ENCODE results near the gene SPCS2. TPM values are rescaled to one million over a fixed set of nuclear protein-coding genes. Genes with fewer than 3 reads are reported as not detected.

The SPCS2 gene
- 100 to 1,000 TPM; 145 to 159 TPM for total RNA-seq

DNA sequence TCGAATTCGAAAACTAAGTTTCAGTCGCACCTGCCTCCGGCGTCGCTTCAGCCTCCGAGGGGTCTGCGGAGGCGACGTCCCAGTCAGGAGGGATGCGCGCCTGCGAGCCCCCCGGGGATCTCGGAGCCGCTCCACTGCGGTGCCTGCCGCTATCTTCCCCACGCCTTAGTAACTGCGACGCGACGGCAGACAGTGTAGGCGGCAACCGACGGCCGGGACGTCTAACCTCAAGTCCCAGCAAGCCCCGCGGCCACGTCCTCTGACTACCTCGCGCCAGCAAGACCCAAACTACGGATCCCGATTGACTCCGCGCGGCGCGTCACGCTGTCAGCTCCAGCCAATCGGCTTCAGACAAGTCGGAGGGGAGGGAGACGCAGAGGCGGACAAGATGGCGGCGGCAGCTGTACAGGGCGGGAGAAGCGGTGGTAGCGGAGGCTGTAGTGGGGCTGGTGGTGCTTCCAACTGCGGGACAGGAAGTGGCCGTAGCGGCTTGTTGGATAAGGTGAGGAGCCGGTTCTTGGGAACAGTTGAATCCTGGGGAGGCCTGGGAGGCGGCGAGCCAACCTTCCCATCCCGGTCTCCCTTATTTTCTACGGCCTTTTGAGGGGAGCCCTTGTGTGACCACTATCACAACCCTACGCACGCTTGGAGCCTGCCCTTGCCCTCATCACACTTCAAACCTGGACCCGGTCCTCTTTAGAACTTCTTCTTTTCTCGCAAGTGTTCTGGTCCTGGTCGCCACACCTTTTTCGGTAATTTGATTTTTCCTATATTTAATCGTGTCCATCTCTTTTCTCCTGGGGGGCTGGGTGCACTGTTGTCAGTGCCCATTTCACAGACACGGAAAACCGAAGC, at the start of gene SPCS2, which contains the start of gene XRRA1:
SPCS2 (plus strand) TSS at position 369 of the 855 bp plus-strand sequence; CDS start at position 389, 20 bp downstream.
XRRA1 (minus strand) TSS at position 194 of the 855 bp plus-strand sequence. CDS start 8,213 bp downstream, outside the sequence.
- CTCF ChIA-PET: interaction anchor here (0.9 kb wide), 1 partner anchor 9 kb away, joined by 3 read pairs; no protein-coding TSS in a partner anchor
- POLR2A ChIA-PET: interaction anchor here (0.6 to 1.4 kb wide), 4 partner anchors 15 to 199 kb away, joined by 3 to 6 read pairs (median 4); no protein-coding TSS in a partner anchor

DNA sequence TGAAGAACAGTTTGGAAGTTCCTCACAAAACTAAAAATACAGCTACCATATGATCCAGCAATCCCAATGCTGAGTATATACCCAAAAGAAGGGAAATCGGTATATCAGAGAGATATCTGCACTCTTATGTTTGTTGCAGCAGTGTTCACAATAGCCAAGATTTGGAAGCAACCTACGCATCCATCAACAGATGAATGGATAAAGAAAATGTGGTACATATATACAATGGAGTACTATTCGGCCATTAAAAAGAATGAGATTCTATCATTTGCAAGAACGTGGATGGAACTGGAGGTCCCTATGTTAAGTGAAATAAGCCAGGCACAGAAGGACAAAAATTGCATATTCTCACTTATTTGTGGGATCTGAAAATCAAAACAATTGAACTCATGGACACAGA, 46.7 kb upstream of the SPCS2 start:
- ChIA-PET POLR2A (no interaction called here), CTCF (no interaction called here)

DNA sequence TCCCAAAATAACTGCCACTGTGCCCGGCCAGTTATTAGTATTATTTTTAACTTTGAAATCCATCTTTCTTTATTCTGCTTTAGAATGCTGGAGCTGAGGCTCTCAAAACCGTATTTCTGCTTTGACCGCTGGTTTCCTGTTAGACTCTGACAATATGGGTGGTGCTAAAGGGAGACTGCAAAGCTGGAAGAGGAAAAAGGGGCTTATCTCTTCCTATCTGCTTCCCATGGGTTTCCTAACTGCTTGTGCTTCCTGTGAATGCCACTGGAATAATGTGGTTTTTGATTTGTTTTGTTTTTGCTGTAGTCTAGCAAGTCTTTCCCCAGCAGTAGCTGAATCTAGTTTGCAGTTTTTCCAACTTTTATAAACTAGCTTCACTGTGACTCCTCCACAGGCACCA, 43.7 kb upstream of the SPCS2 start:
- CTCF ChIA-PET: no interaction called here
- POLR2A ChIA-PET: no interaction called here

DNA sequence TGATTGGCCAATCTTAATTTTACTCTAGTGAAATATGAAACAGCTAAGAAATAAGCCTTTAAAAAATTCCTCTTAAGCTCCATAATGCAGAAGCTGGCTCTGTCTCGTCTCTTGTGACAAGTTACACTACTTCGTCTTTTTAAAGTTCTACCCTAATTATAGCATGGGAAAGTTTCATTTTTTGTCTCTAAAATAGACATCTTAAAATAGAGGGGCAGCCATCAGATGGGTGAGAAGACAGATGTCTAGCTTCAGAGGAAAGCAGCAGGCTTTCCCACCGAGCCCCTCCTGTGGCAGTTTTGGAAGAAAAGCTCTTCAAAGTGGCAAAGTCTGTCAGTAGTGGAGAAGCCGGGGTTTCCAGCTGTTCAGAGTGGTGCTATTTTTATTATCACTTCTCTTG, 39.7 kb upstream of the SPCS2 start:
- ChIA-PET POLR2A (no interaction called here), CTCF (no interaction called here)

DNA sequence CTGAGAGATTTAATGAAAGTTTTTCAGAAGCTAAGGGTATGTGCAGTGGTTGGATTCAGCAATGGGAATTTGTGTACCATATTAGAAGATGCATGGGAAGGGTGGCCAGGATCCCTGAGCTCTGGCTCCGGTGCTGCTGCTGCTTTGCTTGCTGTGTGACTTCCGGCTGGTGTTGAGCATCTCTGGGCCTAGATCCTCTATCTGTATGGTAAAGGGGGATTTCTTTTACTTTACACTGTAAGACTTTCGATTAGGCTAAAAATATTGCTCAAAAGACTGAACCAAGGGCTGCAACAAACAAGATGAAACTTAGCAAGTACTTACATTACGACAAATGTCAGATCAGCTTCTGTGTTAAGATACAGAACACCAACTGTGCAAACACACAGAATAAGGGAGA, 39.3 kb upstream of the SPCS2 start:
- POLR2A ChIA-PET: no interaction called here
- CTCF ChIA-PET: no interaction called here

DNA sequence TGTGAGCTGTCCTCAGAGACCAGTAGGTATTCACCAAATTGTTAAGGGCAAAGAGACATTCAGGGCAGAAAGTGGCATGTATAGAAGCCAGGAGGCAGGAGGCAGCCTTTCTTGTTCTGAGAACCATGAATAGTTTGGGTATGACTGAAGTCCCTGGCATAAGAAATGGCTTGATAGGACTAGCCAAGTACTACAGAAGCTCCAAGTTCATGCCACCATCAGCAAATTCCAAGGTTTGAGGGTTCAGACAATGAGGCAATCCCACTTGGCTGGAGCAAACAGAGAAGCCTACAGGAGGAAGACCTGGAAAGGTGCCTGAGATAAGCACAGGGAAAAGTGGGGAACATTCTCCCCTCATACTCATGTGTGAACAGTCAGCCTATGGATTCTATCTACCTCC, 25.9 kb upstream of the SPCS2 start:
- ChIA-PET CTCF (interaction anchor here (0.5 to 0.6 kb wide), 2 partner anchors 406 to 1442 kb away, joined by 3 to 6 read pairs; no protein-coding TSS in a partner anchor), POLR2A (interaction anchor here (0.5 kb wide), 1 partner anchor 446 kb away, joined by 5 read pairs; no protein-coding TSS in a partner anchor)

DNA sequence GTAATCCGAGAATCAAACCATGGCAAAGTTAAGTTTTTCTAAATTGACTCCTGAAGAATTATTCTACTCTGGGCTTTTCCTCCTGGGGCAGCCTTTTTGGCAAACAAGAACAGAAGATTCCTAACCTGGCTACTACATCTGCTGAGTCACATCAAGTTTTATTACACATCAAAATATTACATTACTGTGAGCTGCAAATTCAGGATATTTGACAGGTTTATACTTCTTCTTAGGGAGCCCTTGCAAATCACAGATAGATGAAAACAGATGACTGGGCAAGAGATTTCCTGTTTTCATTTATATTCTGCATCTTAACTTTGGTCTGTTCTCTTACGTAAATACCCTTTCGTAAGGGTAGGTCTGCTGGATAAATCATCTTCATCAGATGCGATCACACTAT, 23.8 kb upstream of the SPCS2 start:
- ChIA-PET POLR2A (no interaction called here), CTCF (interaction anchor here (1.4 to 2.0 kb wide), 2 partner anchors 280 to 323 kb away, joined by 4 to 5 read pairs; no protein-coding TSS in a partner anchor)

DNA sequence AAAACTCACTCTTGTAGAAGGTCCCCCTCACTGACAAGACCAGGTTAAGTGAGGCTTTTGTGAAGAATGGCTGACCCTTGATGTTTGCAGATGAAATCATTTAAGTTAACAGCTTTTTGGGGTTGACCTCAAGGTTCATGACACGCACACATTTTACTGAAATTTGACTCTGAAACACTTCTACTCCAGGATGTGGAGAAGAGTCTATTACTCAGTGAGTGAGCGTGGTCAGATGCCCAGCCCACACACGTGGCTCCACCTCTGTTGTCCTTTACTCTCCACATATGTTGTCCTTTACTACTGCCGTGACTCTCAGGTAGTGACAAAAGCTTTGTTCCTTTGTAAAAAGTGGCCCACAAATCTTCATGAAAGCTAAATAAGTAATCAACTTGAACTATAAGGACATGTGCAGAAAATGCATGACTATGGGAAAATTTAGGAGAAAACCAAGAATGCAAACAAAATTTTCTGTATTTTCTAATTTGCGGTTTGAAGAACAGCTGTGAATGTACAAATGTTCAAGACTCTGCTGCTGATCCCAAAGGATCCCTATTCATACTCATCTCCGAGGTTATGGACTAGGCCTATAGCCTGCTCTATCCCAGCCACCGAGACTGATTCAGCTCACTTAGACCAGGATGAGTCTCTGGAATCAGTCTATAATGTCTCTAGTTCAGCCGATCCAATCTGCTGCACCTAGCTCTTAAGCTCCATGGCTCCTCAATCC, 22.6 kb upstream of the SPCS2 start:
- POLR2A ChIA-PET: no interaction called here

DNA sequence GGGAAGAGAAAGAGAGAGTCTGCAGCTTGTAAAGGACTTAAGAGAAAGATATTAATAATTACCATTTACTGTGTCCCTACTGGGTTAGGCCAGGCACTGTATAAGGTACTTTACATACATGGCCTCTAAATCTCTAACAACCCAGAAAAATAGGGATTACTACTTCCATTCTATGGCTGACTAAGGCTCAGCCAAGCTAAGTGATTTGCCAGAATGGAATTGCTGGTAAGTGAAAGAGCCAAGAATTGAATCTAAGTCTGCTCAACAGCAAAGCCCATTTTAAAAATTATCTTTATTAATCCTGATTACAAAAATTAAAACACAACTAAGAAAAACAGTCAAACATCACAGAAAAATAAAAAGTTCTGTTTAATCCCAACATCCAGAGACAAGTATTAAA, 21.6 kb upstream of the SPCS2 start:
- ChIA-PET CTCF (interaction anchor here (1.3 kb wide), 1 partner anchor 213 kb away, joined by 5 read pairs; no protein-coding TSS in a partner anchor), POLR2A (no interaction called here)

More for the DNA sequence above, 22.6 kb upstream of the SPCS2 start:
- CTCF ChIA-PET: interaction anchor here (0.9 to 2.0 kb wide), 4 partner anchors 106 to 322 kb away, joined by 4 to 5 read pairs (median 4); no protein-coding TSS in a partner anchor

DNA sequence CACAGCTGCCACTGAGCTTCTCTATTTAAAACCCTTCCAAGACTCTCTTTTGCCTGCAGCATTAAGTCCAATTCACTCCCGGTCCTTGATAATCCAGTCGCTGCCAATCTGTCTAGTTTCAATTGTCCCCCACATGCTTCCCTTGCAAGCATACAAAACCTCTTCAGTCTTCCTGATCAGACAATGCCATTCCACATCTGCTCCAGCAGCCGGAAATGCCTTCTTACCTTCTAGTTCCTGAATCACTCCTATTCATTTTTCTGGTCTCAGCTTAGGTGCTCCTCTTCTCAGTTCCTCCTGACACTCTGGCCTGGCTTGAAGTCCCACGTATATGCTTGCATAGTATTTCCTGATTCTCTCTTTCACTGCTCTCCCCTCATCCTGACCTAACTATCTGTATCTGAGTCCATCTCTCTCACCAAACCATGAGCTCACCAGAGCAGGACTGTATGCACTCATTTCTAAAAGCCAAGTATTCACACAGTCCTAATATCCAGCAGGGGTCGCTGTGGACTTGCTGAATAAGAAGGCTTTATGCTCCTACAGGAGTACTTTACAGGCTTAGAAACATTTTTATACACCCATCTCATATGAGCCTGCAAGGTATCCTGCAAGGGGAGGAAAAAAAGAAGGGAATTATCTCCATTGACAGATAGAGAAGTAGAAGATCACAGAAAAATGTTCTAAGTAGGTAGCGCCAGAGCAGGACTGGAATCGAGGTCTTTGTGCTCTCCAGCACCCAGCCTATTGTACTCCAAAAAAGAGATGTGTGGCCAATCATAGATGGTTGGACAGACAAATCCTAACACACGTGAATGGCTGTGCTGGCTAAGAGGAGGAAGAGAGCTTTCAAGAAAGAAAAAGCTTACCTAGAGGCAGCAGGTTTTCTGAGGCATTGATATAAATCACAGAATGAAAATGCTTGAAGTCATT, 19.4 kb upstream of the SPCS2 start:
- POLR2A ChIA-PET: interaction anchor here (0.6 kb wide), 1 partner anchor 321 kb away, joined by 4 read pairs; no protein-coding TSS in a partner anchor

DNA sequence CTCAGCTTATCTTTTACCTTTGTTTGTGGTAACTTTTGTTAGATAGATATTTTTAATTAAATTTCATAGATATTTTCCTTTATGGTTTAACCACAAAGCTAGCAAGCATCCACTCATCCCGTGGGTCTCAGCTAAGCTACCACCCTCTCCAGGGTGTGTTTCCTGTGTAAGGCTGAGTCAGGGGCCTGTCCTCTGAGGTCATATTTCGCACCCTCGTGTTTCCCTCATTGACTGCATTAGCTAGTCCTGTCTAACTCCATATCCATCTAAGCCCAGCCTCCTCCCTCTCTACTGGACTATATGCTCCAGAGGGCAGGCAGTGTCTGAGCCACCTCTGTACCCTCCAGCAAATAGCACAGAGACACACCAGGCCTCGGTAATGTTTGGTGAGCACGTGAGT, 16.9 kb upstream of the SPCS2 start:
- ChIA-PET POLR2A (interaction anchor here (0.8 to 1.6 kb wide), 2 partner anchors 17 to 57 kb away, joined by 3 to 5 read pairs; partner anchors contain the start of genes NEU3, SPCS2 and XRRA1), CTCF (interaction anchor here (1.5 kb wide), 1 partner anchor 273 kb away, joined by 6 read pairs; no protein-coding TSS in a partner anchor)

More for the DNA sequence above, 19.4 kb upstream of the SPCS2 start:
- CTCF ChIA-PET: interaction anchor here (0.7 to 3.0 kb wide), 14 partner anchors 10 to 319 kb away, joined by 3 to 8 read pairs (median 4); no protein-coding TSS in a partner anchor

DNA sequence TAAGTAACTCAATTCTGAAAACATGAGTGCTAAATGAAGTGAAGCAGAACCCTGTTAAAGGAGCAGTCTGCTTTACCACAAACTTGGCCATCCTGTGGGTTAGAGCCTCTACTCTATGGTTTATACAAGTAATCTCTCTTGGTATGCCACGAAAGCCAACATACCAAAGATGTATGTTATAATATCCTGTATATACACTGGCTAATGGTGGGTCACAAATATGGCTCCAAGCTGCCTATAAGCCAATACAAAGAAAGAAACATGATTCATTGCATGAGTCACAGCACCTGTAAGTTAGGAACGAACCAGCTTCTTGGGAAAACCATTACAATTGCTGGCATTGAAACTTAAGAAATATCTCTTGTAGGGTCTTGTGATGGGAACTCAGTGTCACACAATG, 16.3 kb upstream of the SPCS2 start:
- ChIA-PET CTCF (interaction anchor here (1.5 kb wide), 1 partner anchor 272 kb away, joined by 6 read pairs; no protein-coding TSS in a partner anchor), POLR2A (interaction anchor here (0.6 to 1.6 kb wide), 5 partner anchors 16 to 543 kb away, joined by 3 to 5 read pairs (median 3); partner anchors contain the start of genes NEU3, SPCS2 and XRRA1)

DNA sequence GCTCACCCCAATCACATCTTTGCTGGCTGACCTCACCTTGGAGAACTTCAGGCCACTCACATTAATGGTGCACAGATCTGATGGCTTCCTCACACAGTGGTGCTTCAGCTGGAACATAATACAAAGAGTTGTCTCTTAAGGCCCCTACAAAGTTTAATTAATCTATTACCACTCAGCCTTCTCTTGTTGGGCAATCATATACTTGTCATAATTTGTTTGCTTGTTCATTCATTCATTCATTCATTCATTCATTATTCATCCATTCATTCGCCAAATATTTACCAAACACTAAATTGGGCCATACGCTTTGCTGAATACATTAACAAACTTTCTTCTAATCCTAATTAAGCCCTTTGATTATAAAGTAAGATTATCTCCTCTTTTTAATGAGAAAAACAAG, 15.3 kb upstream of the SPCS2 start:
- ChIA-PET CTCF (no interaction called here), POLR2A (interaction anchor here (0.6 to 0.8 kb wide), 4 partner anchors 15 to 390 kb away, joined by 3 to 6 read pairs (median 4); partner anchors contain the start of genes SPCS2 and XRRA1)

DNA sequence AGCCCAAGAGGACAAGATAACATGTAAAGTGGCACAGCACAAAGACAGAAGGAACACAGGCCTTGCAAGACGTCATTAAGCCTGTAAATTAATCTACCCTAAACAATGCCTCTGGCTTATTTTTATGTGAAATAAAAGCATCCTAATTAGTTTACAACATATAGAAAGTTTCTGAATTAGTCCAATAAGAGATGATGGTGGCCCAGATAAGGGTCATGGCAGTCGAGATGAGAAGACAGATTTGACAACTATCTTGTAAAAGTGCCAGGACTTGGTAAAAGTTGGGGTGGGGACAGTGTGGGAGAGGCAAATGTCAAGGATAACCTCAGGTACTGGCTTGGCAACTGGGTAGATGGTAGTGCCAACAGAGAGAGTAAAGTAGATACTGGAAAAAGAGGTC, 13.8 kb upstream of the SPCS2 start:
- ChIA-PET CTCF (interaction anchor here (0.6 kb wide), 1 partner anchor 907 kb away, joined by 3 read pairs; no protein-coding TSS in a partner anchor), POLR2A (no interaction called here)

DNA sequence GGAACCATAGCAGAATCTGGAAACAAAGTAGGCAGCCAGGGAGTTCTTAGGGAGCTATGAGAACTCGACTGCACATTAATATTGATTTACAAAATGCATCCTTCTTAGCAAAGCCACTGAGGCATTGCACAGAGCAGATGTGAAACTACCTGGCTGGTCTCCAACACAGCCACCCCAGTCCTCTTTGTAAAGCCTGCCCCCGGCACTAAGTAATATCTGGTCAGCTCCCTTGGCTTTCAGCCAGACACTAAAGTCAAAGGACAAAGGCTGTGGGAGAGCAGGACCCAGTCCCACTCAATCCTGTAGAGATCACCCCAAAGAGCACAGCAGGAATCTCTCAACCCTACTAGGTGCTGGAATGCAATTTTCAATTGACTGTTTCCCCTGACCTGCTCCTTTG, 13.0 kb upstream of the SPCS2 start:
- CTCF ChIA-PET: interaction anchor here (0.6 kb wide), 1 partner anchor 906 kb away, joined by 3 read pairs; no protein-coding TSS in a partner anchor
- POLR2A ChIA-PET: no interaction called here

DNA sequence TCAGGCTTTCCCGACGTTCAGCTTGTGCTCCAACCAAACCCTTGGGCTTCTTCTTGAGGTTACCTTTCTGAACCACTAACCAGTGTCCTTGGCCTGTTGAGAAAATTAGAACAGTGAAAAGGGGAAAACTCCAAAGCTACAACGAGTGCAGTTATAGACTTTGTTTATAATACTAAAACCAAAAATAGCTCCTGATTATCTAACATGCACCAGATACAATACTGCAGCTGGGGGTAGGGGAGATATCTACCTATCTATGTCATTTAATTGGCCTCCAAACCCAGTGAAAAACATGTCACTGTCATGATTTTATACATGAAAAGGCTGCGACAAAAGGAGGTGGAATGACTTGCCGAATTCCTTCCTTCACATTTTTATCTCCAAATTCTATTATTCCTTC, 12.1 kb upstream of the SPCS2 start:
- ChIA-PET POLR2A (no interaction called here), CTCF (interaction anchor here (1.4 kb wide), 1 partner anchor 203 kb away, joined by 5 read pairs; no protein-coding TSS in a partner anchor)

DNA sequence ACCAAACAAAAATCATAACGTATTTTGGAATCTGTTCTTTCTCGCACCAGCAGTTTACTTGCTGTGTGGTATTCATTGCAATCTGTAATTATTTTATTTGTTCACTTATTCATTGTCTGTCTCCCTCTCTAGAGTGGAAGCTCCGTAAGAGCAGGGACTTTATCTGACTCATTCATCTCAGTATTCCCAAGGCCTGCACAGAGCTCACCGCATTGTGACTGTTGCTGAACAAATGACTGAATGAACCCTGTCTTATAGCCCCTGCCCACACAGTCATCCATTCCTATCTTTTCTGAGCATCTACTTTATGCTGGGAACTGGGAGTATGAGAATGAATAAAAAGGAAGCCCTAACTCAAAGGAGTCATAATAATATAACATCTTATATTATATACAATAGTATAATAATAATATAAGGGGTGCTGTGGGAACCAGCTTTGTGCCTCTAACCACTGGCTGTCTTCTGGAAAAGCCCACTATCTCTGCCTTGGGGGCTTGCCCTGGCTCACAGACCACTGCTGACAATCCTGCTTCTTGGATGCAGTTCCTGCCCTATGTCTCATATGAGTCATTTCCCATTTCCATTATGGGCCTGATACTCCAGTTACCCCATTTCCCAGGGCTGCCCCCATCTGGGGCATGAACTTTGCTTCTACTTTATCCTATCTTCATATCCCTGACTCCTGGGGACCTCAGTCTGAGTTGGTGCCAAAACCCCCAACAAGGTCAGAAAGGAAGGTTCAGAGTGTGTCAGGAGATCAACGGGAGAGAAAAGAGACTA, 11.2 kb upstream of the SPCS2 start:
- ChIA-PET POLR2A (no interaction called here), CTCF (interaction anchor here (1.4 kb wide), 1 partner anchor 202 kb away, joined by 5 read pairs; no protein-coding TSS in a partner anchor)

Measured in activated CD8-positive, alpha-beta memory T cell treated with anti-CD3 and anti-CD28 coated beads for 36 hours (primary cell).